Dendritic cell treated with granulocyte-macrophage colony-stimulating factor and Interleukin-4, amounts not matched to agents 40 ng/mL and 50 ng/mL, for 4 days (primary cell): Measurements from ENCODE around the gene RPL18.

ENCODE experiments used
- H3K27ac Mint-ChIP-seq: one replicate; pipeline ENCODE4 v1.8.0; 2022; ENCODE audit warnings: mild to moderate bottlenecking, mixed read lengths
- H3K27me3 Mint-ChIP-seq: one replicate; pipeline ENCODE4 v1.8.0; 2022; ENCODE audit warnings: mild to moderate bottlenecking, mixed read lengths
- H3K36me3 Mint-ChIP-seq: one replicate; pipeline ENCODE4 v1.8.0; 2022; ENCODE audit warnings: low read depth, mixed read lengths
- H3K4me1 Mint-ChIP-seq: one replicate; pipeline ENCODE4 v1.8.0; 2022; ENCODE audit warnings: low read depth, mixed read lengths
- H3K4me3 Mint-ChIP-seq: one replicate; pipeline ENCODE4 v1.8.0; 2022; ENCODE audit warnings: mild to moderate bottlenecking, moderate library complexity, mixed read lengths
- H3K9me3 Mint-ChIP-seq: one replicate; pipeline ENCODE4 v1.8.0; 2022; ENCODE audit warnings: mixed read lengths
- intact Hi-C: fragments of 100-400 bp; cut with micrococcal nuclease; formaldehyde crosslinking; loops from one replicate; pipeline ENCODE4 v1.15.0; 2022

The RPL18 gene

GRCh38 chr19:48651683-48652048, 32.7 kb upstream of the RPL18 start:
- intact Hi-C loops, result no loop called here
- H3K4me1 Mint-ChIP-seq, result peaks cover 53% of the 10 kb centered on the region
- H3K27me3 Mint-ChIP-seq, result peaks cover 7% of the 10 kb centered on the region
- no peak overlapping the region for H3K4me3 Mint-ChIP-seq
- no peak overlapping the region for H3K27ac Mint-ChIP-seq
- H3K9me3 Mint-ChIP-seq, result no peaks in the 10 kb centered on the region
- H3K36me3 Mint-ChIP-seq, result no peaks in the 10 kb centered on the region

GRCh38 chr19:48650974-48651682, 32.1 kb upstream of the RPL18 start:
- peak overlapping the region; percentile 25 for H3K27ac Mint-ChIP-seq
- no peak overlapping the region for H3K4me3 Mint-ChIP-seq
- H3K9me3 Mint-ChIP-seq, result no peaks in the 10 kb centered on the region
- no peaks in the 10 kb centered on the region for H3K36me3 Mint-ChIP-seq
- H3K27me3 Mint-ChIP-seq, result peaks cover 5% of the 10 kb centered on the region
- peaks cover 56% of the 10 kb centered on the region for H3K4me1 Mint-ChIP-seq
- intact Hi-C loops, result no loop called here

- intact Hi-C loops, result loop anchor here (5.0 to 10.0 kb wide), 2 partner anchors 137 to 319 kb away; partner anchors contain the start of gene FTL
These were observed 29.2 kb upstream of the RPL18 start for GRCh38 chr19:48648134-48648533.

GRCh38 chr19:48646722-48647216, 27.8 kb upstream of the RPL18 start:
- H3K4me3 Mint-ChIP-seq, result peak overlapping the region; percentile 71
- H3K4me1 Mint-ChIP-seq, result peaks cover 52% of the 10 kb centered on the region
- H3K9me3 Mint-ChIP-seq, result no peaks in the 10 kb centered on the region
- H3K36me3 Mint-ChIP-seq, result no peaks in the 10 kb centered on the region
- H3K27ac Mint-ChIP-seq, result peak overlapping the region; percentile 73
- intact Hi-C loops, result loop anchor here (2.0 to 10.0 kb wide), 3 partner anchors 138 to 321 kb away; partner anchors contain the start of gene FTL
- no peaks in the 10 kb centered on the region for H3K27me3 Mint-ChIP-seq

More at GRCh38 chr19:48648134-48648533, 29.2 kb upstream of the RPL18 start:
- Mint-ChIP-seq H3K4me3 (no peak overlapping the region), H3K4me1 (peaks cover 64% of the 10 kb centered on the region), H3K27ac (peak overlapping the region; percentile 73), H3K27me3 (no peaks in the 10 kb centered on the region), H3K36me3 (no peaks in the 10 kb centered on the region), H3K9me3 (no peaks in the 10 kb centered on the region)

GRCh38 chr19:48646001-48646721, 27.2 kb upstream of the RPL18 start, which contains the start of gene CA11:
TSS of gene CA11 (minus strand) at chr19:48646187. CDS start at chr19:48645632, 555 bp downstream.
- Mint-ChIP-seq H3K4me3 (peak within 1 kb of the TSS; percentile 71), H3K4me1 (peaks cover 50% of the 10 kb centered on the region), H3K36me3 (no peaks in the 10 kb centered on the region), H3K27ac (peak within 1 kb of the TSS; percentile 73), H3K9me3 (no peaks in the 10 kb centered on the region), H3K27me3 (no peaks in the 10 kb centered on the region)
- intact Hi-C loops, result loop anchor here (2.0 to 10.0 kb wide), 3 partner anchors 139 to 321 kb away; partner anchors contain the start of gene FTL

- intact Hi-C loops, result loop anchor here (5.0 to 10.0 kb wide), 2 partner anchors 139 to 322 kb away; partner anchors contain the start of gene FTL
- Mint-ChIP-seq H3K27ac (peak overlapping the region; percentile 73), H3K4me1 (peaks cover 50% of the 10 kb centered on the region), H3K27me3 (no peaks in the 10 kb centered on the region), H3K36me3 (no peaks in the 10 kb centered on the region), H3K4me3 (peak overlapping the region; percentile 71), H3K9me3 (no peaks in the 10 kb centered on the region)
These were observed 26.6 kb upstream of the RPL18 start for GRCh38 chr19:48645620-48646000.

DNA sequence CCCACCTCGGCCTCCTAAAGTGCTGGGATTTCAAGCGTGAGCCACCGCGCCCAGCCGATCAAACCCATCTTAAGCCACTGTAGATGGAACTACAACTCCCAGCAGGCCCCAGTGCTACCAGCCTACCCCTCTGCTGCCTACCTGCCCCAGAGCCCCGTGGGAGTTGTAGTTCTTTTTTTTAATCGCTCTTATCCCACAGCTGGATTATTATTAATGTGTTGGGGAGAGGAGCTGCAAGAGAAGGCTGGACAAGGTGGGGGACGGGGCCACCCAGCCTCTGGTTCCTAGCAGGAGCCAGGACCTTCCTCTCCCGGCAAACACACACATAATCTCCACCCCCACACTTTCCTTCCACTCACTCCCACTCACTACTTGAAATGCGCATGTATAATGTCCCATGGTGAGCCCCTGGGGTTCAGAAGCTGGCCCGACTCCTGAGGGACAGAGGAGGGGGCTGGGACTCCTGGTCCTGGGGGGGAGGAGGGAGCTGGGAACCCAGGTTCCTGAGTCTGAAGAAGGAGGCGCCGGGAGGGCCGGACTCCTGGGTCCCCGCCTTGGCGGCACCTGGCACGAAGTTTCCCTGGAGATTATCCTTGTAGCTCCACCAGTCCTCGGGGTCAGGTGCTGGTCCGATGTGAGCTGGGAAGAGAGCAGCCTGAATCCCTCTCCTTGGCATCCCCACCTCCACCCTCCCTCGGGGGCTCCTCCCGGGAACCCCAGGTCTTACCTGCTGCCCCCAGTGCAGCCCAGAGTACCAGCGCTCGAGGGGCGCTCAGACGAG, 26.1 kb upstream of the RPL18 start:
- no peaks in the 10 kb centered on the region for H3K9me3 Mint-ChIP-seq
- H3K4me3 Mint-ChIP-seq, result peak overlapping the region; percentile 71
- H3K36me3 Mint-ChIP-seq, result peaks cover under 1% of the 10 kb centered on the region
- peaks cover 53% of the 10 kb centered on the region for H3K4me1 Mint-ChIP-seq
- H3K27me3 Mint-ChIP-seq, result no peaks in the 10 kb centered on the region
- intact Hi-C loops, result loop anchor here (5.0 to 10.0 kb wide), 2 partner anchors 140 to 322 kb away; partner anchors contain the start of gene FTL
- H3K27ac Mint-ChIP-seq, result peak overlapping the region; percentile 73

GRCh38 chr19:48644355-48644754, 25.4 kb upstream of the RPL18 start:
- Mint-ChIP-seq H3K4me1 (peaks cover 55% of the 10 kb centered on the region), H3K27me3 (no peaks in the 10 kb centered on the region), H3K9me3 (no peaks in the 10 kb centered on the region), H3K27ac (no peak overlapping the region), H3K4me3 (no peak overlapping the region), H3K36me3 (peaks cover 6% of the 10 kb centered on the region)
- intact Hi-C loops, result loop anchor here (10.0 kb wide), 1 partner anchor 140 kb away; no protein-coding TSS in a partner anchor

DNA sequence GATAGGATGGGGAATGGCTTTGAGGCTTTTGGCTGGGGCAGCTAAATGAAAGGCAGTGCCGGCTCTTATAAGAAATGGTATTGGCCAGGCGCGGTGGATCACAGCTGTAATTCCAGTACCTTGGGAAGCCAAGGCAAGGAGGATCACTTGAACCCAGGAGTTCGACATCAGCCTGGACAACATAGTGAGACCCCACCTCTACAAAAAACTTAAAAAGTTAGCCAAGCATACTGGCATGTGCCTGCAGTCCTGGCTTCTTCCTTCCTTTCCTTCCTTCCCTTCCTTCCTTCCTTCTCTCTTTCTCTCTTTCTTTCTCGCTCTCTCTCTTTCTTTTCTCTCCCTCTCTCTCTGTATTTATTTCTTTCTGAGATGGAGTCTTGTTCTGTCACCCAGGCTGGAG, 23.9 kb upstream of the RPL18 start:
- H3K4me3 Mint-ChIP-seq, result no peak overlapping the region
- H3K36me3 Mint-ChIP-seq, result peaks cover 20% of the 10 kb centered on the region
- no peak overlapping the region for H3K27ac Mint-ChIP-seq
- no peaks in the 10 kb centered on the region for H3K9me3 Mint-ChIP-seq
- no peaks in the 10 kb centered on the region for H3K27me3 Mint-ChIP-seq
- intact Hi-C loops, result loop anchor here (10.0 kb wide), 1 partner anchor 142 kb away; no protein-coding TSS in a partner anchor
- H3K4me1 Mint-ChIP-seq, result peaks cover 59% of the 10 kb centered on the region

DNA sequence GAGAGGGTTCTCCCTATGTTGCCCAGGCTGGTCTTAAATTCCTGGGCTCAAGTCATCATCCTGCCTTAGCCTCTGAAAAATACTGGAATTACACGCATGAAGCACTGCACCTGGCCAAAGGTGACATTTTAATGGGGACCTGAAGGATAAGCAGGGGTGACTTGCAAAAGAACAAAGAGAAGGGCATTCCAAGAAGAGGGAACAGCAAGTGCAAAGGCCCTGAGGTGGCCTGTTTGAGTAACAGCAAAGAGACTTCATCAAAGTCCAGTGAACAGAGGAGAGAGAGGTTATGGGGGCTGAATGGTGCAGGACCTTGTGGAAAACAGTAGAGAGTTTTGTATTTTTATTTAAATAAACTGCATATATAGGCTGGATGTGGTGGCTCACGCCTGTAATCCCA, 22.9 kb upstream of the RPL18 start:
- Mint-ChIP-seq H3K4me3 (no peak overlapping the region), H3K9me3 (no peaks in the 10 kb centered on the region), H3K36me3 (peaks cover 27% of the 10 kb centered on the region), H3K4me1 (peaks cover 56% of the 10 kb centered on the region), H3K27me3 (no peaks in the 10 kb centered on the region), H3K27ac (no peak overlapping the region)
- intact Hi-C loops, result loop anchor here (10.0 kb wide), 1 partner anchor 143 kb away; no protein-coding TSS in a partner anchor

- H3K27ac Mint-ChIP-seq, result peak overlapping the region; percentile 94
- intact Hi-C loops, result loop anchor here (10.0 kb wide), 1 partner anchor 145 kb away; no protein-coding TSS in a partner anchor
These were observed 20.8 kb upstream of the RPL18 start for GRCh38 chr19:48639483-48640375.

DNA sequence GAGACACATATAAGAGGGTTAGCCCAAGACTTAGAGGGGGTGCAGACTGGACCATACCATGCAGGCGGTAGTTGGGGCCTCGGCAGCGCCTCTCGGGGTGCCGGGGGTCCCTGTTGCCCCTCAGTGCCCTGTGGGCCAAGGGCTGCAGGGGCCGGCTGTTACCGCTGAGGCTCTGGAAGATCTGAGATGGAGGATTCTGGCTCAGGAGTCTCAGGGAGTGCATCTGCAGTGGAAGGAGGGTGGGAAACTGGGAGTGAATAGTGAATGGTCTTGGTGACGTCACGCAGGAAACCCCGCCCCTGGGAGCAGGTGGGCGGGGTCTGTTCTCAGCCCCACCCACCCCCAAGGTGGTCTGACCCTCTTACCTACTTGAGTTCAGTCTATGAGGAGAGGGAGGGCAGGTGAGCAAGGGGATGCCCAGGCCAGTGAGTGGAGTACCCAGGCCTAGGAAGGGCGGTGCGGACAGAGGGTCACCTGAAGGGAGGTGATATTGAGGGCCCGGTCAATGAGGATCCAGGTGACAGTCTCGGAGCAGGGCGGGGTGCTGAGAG, 19.9 kb upstream of the RPL18 start:
- Mint-ChIP-seq H3K27ac (peak overlapping the region; percentile 94), H3K36me3 (peaks cover 47% of the 10 kb centered on the region), H3K9me3 (no peaks in the 10 kb centered on the region), H3K4me1 (peaks cover 48% of the 10 kb centered on the region), H3K4me3 (peak overlapping the region; percentile 99), H3K27me3 (no peaks in the 10 kb centered on the region)
- intact Hi-C loops, result no loop called here

More at GRCh38 chr19:48639483-48640375, 20.8 kb upstream of the RPL18 start:
- Mint-ChIP-seq H3K27me3 (no peaks in the 10 kb centered on the region), H3K4me3 (peak overlapping the region; percentile 43), H3K4me1 (peaks cover 48% of the 10 kb centered on the region), H3K36me3 (peaks cover 45% of the 10 kb centered on the region), H3K9me3 (no peaks in the 10 kb centered on the region)
